CD4-positive, alpha-beta T cell treated with Interleukin-4 for 4 hours (primary cell): ENCODE results near the gene ANKS3.

Experiments used
- DNase-seq: peaks from one replicate; pipeline ENCODE4 v3.0.0-alpha.2; 2020

The ANKS3 gene

DNA sequence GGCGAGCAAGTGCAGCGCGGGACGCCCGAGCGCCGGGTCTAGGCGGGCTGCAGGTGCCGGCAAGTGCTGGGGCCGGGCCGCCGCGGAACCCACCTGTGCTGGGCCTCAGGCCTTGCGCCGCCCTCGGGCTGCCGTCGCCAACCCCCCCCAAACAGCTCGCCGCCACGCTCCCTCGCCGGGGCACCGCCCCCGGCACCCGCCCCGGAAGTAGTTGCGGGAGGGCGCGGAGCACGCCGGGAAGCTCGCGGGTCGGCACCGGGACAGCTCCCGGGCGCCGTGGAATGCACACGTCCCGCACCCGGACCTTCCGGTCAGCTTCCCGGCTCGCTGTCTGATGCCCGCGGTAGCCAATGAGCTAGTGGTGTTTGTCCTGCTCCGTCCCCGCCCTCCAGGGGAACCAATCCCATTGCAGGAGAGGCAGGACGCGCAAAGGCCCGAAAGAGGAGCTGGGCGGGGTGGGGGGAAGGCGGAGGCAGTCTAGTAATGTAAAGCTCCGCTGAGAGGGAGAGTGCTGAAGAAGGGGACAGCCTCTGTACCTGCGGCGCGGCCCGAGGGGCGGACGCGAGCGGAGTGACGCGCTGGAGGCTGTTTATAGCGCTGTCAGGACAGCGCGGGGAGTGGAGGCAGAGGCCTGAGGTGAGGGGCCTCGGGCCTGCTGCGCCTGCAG lies at the start of gene ANKS3, which contains the start of gene DNAAF8:
TSS of gene ANKS3 (minus strand) at position 209 of the 667 bp plus-strand sequence. CDS start 4,122 bp downstream, outside the sequence.
TSS of gene DNAAF8 (plus strand) at position 475 of the 667 bp plus-strand sequence. CDS start 1,978 bp downstream, outside the sequence.
- peak; percentile 73 for DNase-seq

- no peak for DNase-seq
Observed at GRCh38 chr16:4783251-4783950, 49.3 kb upstream of the ANKS3 start.

- no peak for DNase-seq
Observed at GRCh38 chr16:4780235-4780634, 46.2 kb upstream of the ANKS3 start.

DNA sequence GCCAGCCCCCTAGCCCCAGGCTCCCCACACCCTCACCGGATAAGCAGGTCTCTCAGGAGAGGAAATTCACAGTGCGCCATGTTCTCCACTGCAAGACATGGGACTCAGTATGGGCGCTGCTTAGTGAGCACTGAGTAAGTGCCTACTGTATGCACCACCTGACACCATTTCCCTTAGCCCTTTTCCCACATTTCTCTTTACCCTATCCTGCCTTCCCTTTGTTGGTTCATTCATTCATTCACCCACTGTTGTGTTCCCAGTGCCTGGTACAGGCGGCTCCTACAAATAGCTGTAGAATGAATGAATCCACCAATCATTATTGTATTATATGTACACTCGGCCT lies 44.0 kb upstream of the ANKS3 start:
- no peak for DNase-seq

GRCh38 chr16:4777339-4778049 lies 43.4 kb upstream of the ANKS3 start:
- DNase-seq = no peak

GRCh38 chr16:4776141-4776705 lies 42.2 kb upstream of the ANKS3 start:
- no peak for DNase-seq

DNA sequence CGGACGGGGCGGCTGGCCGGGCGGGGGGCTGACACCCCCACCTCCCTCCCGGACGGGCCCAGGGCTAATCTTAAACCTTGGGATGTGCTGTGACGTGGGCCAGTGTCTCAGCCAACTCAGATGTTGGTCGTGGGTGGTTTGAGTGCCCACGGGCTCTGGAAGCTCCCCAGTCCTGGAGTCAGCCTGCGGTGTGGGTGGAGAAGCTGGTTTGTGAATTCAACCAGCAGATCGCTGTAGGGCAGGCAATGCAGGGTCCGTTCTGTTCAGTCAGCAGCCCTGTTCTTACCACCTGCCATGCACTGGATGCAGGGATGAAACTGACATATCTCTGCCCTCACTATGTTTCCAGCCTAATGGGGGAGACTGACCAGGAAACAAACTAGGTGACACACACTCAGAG lies 40.9 kb upstream of the ANKS3 start:
- DNase-seq = no peak

GRCh38 chr16:4772351-4772750 lies 38.3 kb upstream of the ANKS3 start:
- no peak for DNase-seq

- DNase-seq = no peak
Observed at GRCh38 chr16:4771646-4772045, 37.6 kb upstream of the ANKS3 start.

GRCh38 chr16:4769306-4769638 lies 35.2 kb upstream of the ANKS3 start:
- DNase-seq = no peak

GRCh38 chr16:4768549-4769305 lies 34.7 kb upstream of the ANKS3 start:
- peak; percentile 89 for DNase-seq

DNA sequence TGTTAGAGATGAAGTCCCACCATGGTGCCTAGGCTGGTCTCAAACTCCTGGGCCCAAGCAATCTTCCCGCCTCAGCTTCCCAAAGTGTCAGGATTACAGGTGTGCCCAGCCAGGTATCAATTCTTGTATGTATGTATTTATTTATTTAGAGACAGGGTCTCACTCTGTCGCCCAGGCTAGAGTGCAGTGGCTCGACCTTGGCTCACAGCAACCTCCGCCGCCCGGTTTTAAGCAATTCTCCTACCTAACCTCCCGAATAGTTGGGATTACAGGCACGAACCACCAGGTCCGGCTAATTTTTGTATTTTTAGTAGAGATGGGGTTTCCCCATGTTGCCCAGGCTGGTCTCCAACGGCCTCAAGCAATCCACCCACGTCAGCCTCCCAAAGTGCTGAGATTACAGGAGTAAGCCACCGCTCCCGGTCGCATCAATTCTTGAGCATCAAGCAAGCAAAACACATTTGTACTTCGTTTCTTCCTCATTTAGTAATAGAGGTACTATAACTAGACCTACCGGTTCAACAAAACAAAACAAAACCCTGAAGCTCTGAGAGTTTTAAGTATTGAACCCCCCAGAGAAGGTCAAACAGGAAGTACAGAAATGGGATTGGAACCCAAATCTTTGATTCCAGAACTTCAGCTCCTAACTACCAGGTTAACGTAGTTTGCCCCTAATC lies 33.9 kb upstream of the ANKS3 start:
- no peak for DNase-seq

- DNase-seq = peak; percentile 95
Observed at GRCh38 chr16:4766875-4767628, 33.0 kb upstream of the ANKS3 start, which contains the start of gene ZNF500. Gene ZNF500 (minus strand): TSS chr16:4767162. CDS start chr16:4765978, 1,184 bp downstream.

DNA sequence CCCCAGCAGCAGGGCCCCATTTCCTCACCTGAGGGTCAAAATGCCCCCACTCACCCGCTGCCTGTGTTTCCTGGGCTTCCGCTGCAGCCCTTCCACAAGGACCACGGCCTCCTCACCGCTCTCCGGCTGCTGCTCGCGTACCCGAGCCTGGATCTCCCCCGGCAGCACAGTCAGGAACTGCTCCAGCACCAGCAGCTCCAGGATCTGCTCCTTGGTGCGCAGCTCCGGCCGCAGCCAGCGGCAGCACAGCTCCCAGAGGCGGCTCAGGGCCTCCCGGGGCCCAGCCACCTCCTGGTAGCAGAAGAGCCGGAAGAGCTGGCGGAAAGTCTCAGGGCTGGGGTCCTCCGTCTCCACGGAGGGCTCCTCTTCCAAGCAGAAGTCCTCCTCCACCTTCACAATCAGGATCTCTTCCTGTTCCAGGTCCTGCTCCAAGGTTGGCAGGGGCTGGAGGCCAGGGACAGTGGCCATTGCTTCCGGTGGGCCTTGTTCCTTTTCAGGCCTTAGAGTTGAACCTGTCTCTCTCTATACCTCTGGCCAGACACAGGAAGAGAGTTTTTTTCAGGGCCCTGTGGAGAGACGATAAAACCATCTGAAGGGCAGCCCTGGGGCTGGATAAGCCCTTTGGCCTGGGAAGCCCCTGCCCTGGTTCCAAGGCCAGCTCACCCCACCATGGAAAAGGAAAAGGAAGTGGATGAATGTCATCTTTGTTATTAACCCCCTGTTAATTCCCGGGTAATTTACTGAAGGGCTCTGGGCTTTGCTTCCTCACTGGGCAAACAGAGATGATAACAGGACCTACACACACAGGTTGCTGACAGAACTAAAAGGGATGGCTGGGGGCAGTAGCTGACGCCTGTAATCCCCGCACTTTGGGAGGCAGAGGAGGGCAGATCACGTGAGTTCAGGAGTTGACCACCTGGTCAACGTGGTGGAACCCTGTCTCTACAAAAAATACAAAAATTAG lies 31.7 kb upstream of the ANKS3 start:
- DNase-seq = no peak

DNA sequence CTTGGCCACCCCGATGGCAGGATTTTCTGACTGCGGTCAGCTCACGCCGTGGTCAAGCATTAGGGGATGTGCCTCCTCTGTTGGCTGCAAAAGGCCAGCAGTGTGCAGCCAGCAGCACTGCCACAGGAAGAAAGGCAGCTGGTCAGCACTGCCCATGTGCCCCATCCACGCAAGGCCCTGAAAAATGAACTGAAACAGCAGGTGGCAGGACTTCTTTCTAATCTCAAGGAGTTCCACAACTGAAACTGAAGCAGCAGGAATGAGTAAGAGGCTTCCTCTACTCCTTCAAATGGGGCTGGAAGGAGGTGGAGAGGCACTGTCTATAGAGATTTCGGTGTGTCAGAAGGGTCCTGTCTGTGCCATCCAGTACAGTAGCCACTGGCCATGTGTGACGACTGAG lies 29.7 kb upstream of the ANKS3 start:
- no peak for DNase-seq

GRCh38 chr16:4762205-4762604 lies 28.1 kb upstream of the ANKS3 start:
- no peak for DNase-seq

DNA sequence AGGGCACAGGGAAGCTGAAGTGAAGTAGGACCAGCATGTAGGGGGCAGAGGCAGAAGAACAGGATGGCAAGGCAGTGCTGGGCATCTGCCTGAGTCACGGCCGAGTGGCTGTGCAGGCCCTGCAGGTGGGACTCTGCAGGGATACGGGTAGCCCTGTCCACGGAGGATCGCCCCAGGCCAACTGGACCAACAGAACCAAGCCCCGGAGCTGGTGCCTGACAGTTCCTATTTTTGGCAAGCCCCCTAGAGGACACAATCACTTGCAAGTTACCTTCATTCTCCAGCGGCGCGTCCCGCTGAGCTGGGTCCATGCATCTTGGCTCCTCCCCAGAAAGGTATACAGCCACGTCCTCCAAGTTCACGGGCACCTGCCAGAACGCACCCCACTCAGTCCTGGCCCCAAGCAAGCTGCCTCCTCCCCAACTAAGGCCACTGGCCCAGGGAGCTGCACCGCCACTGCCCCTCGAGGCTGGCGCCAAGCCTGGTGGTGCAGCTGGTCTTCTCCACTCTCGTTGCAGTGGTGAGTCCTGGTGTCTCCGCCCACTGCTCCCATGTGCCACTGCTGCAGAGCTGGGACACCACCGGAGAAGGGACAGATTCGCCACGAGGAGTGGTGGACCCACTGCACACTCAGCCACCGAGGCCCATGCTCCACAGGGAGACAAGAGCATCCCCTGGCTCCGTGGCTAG lies 26.3 kb upstream of the ANKS3 start:
- DNase-seq = no peak

DNA sequence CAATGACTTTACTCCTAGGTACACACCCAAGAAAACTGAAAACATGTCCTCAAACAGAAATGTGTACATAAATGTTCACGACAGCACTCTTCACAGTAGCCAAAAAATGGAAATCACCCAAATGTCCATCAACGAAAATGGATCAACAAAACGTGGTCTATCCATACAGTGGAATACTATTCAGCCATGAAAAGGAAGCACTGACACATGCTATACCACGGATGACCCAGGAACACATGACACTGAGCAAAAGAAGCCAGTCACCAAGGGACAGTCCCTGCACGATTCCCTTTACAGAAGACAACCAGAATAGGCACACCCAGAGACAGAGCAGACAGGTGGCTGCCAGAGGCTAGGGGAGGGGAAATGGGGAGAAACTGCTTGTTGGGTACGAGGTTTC lies 21.6 kb upstream of the ANKS3 start:
- DNase-seq = no peak

DNA sequence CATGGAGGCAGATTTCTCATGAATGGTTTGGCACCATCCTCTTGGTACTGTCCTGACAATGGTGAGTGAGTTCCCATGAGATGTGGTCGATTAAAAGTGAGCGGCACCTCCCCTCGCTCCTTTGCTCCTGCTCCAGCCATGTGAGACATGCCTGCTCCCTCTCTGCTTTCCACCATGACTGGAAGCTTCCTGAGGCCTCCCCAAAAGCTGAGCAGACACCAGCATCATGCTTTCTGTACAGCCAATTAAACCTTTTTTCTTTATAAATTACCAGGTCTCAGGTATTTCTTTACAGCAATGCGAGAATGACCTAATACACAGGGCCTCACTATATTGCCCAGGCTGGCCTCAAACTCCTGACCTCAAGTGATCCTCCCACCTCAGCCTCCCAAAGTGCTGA lies 20.8 kb upstream of the ANKS3 start:
- DNase-seq = no peak

GRCh38 chr16:4753227-4753626 lies 19.2 kb upstream of the ANKS3 start:
- DNase-seq = no peak
